Cortex of kidney (tissue), 1 donor: ENCODE data around the gene SLC3A2.

Experiments
- DNase-seq: peaks from one replicate; lab custom pipeline; 2025; lab: John Stamatoyannopoulos, UW

The SLC3A2 gene

DNA sequence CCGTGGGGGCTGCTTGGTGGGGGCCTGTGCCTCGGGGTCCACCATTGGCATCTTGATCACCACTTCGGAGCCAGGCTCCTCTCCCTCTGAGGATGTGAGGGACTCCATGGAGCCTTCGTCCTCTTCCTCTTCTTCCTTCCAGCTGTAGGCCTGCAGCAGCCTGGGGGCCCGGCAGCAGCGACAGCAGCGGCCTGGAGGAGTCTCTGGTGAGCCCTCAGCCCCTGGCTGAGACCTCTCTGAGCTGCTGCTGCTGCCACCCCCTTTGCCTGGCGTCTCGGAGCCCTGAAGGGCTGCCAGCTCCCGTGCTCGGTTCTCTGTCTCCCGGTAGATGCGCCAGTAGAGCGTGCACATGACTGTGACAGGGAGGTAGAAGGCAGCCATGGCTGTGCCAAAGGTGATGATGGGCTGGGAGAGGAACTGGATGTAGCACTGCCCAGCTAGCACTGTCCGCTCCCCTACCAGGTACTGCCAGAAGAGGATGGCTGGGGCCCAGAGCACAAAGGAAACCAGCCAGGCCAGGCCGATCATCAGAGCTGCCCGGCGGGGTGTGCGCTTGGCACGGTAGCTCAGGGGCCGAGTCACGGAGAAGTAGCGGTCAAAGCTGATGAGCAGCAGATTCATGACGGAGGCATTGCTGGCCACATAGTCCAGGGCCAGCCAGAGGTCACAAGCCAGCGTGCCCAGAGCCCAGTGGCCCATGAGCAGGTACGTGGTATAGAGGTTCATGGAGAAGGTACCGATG, 29.6 kb downstream of the SLC3A2 start:
- no peak for DNase-seq

DNA sequence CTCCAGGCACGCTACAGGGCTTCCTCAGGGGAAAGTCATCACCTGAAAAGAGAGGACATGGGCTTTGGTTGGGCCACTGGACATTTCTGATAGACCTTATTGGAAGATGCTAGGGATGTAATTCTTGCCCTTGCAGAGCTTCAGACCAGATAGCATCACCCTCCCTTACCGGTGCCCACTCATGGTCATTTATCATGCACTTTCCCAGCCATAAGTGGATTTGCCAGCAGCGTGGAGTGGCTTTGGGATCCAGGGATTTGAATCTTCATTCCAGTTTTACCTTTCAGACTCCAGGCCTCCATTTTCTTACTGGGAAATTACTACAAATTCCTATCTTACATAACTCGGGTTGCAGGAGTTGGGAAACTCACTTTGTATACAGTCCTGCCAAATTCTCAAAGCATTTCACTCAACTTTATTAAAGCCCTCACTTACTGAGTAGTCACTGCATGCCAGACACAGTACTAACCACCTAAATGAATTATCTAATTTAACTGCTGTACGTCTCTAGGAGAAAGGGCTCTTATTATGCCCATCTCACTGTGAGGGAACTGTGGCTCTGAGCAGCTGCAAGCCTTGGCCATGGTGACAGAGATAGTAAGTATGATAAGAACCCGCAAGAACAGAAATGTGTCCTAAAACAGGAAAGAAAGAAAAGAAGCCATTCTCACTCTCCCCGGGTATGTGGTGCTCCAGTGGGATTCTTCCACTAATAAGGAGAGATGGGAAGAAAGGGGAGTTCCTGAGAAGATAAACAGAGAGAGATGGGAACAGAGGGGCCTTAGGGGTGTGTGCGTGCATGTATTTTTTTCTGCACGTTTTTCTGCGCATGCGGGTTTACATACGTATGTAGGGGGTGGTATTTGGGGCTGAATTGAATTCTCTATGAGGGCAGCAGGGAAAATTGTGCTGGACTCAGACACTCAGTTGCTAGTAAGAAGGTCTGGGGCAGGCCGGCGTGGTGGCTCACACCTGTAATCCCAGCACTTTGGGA, 30.7 kb downstream of the SLC3A2 start:
- no peak for DNase-seq

DNA sequence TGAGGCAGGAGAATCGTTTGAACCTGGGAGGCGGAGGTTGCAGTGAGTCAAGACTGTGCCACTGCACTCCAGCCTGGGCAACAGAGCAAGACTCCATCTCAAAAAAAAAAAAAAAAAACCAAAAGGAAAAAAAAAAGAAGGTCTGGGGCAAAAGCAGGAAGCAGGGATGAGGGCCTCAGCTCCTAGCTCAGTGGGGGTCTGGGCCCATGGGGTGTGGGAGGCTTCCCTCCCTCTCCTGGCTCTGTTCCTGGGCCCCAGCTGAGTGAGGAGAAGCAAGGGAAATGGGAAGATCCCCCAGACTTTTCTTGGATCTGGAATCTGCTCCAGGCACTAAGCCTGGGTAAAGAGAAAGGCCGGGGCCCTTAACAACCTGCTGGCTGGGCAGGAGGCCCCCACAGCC, 31.6 kb downstream of the SLC3A2 start:
- no peak for DNase-seq

GRCh38 chr11:62914416-62914815, 33.7 kb downstream of the SLC3A2 start:
- no peak for DNase-seq

DNA sequence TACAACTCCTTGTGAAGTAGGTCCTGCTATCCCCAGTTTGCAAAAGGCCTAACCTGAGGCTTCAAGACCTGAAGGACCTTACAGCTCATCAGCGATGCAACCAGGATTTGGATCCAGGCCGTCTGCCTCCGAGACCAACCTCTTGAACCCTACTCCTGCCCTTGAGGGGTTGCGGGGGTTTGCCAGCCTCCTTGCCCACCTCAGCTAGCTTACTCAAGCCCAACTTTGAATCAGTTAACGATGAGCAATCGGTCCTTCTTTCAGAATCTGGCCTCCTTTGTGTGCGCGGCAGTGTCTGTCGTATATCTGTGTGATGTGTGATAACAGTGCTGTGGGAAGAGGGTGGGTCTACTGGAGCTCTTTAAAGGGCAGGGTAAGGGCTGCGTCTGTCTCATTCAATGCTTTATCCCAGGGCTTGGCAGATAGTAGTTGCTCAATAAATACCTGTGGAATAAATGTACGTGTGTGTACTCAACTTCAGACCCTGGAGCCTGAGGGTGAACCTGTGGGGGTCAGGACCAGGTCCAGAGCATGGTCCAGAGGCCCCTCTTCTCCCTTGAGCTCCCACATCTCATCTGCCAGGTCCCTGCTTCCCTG, 37.3 kb downstream of the SLC3A2 start:
- DNase-seq, result no peak

- DNase-seq, result no peak
Measured at GRCh38 chr11:62918531-62918930, 37.8 kb downstream of the SLC3A2 start.

DNA sequence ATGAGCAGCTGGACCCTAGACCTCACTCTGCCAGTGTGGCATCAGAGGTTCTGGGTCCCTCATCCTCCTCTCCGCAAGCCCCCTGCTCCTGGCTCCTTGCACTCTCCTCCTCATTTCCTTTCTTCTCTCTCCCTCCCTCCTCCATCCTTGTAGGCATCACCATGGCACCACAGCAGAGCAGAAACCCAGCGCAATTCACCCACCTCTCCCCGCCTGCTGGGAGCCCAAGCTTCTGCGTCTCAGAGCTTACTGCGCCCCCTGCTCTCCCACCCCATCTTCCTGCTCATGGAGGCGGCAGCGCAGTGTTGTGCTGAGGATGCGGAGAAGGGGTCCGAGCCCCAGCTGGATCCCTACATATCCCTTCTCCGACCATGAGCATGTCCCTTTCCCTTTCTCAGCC, 38.8 kb downstream of the SLC3A2 start:
- no peak for DNase-seq

DNA sequence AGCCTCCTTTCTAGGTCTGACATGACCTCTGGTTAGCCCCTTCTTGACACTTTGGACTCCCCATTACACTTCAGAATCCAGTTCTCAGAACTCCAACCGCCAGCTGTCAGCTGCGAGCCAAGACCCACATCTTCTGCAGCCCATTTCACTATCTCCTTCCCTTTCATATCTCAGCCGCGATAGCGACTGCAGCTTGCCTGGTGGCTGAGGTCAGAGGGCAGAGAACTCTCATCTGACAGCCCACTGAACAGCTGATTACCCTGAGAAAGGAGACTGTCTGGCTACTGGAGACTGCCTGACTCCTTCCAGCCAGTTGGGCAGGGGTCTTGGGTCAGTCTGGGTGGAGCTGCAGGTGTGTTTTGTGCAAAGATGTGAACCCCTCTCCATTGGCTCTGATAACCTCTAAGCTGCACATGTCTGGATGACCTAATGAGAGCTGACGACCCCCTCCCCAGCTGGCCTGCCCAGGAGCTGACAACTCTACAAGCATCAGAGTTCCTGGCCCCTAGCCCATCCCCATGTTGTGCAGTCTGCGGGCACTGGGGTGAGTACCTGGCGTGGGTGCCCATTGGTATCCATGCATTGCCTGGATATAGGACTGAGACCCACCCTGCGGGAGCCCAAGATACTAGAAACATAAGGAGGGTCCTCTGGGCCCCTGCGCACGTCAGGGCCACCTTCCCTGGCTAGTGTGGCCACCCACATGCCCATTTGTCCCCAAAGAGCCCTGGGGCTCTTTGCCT, 39.4 kb downstream of the SLC3A2 start:
- no peak for DNase-seq

- no peak for DNase-seq
Measured at GRCh38 chr11:62921201-62921572, 40.5 kb downstream of the SLC3A2 start, which contains the start of gene CHRM1. CHRM1 (minus strand) TSS chr11:62921363; CDS start chr11:62911100, 10,263 bp downstream.

- DNase-seq, result no peak
Measured at GRCh38 chr11:62921573-62922188, 41.0 kb downstream of the SLC3A2 start.

GRCh38 chr11:62922189-62922589, 41.5 kb downstream of the SLC3A2 start:
- no peak for DNase-seq

- no peak for DNase-seq
Measured at GRCh38 chr11:62922653-62923431, 42.1 kb downstream of the SLC3A2 start.

DNA sequence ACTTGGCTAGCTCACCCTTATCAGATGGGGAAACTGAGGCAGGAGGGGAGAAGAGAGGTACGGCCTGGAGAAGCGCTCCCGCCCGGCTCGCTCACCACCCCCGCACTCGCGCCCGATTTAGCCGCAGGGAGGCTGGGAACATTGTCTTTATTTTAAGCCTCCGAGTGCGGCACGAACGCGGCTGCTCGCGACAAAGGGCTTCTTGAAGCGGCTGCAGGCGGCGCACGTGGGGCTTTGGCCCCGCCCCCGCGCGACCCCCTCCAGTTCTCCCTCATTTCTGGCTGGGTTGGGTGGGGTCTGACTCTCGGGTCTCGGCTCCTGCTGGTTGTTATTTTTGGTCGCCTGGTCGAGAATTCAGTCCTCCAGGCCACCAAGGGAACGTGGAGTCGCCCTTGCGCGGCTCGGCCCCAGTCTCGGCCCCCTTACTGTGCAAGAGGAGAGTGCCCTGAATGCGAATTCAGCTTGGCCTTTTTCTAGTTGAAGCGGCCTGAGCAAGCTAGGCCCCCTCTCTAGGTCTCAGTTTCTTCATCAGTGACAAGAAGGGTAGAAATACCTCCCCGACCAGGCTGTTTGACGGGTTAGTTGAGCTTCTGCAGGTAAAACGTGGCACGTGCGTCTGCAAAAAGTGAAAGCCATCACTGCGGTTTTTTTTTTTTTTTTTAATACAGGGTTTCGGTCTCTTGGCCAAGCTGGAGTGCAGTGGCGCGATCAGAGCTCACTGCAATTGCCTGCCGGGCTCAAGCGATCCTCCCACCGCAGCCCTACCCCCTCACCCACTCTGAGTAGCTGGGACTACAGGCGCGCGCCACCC, 43.1 kb downstream of the SLC3A2 start:
- no peak for DNase-seq

DNA sequence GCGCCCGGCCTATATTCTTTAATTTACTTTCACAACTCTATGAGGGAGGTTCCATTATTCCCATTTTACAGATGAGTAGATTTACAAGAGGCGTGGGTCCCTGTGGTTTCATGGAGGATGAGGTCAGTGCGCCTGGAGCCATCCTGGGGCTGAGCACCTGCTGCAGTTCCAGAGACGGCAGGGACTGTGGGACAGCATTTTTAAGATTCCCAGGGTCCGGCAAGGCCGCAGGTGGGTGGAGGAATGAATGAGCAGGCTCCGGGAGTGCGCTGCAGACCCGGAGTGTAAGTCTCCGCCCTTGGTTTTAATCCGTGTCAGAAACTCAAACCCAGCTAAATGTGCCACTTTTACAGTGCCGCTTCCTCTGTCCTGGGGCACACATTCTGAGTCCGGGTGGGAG, 44.6 kb downstream of the SLC3A2 start:
- DNase-seq, result no peak

DNA sequence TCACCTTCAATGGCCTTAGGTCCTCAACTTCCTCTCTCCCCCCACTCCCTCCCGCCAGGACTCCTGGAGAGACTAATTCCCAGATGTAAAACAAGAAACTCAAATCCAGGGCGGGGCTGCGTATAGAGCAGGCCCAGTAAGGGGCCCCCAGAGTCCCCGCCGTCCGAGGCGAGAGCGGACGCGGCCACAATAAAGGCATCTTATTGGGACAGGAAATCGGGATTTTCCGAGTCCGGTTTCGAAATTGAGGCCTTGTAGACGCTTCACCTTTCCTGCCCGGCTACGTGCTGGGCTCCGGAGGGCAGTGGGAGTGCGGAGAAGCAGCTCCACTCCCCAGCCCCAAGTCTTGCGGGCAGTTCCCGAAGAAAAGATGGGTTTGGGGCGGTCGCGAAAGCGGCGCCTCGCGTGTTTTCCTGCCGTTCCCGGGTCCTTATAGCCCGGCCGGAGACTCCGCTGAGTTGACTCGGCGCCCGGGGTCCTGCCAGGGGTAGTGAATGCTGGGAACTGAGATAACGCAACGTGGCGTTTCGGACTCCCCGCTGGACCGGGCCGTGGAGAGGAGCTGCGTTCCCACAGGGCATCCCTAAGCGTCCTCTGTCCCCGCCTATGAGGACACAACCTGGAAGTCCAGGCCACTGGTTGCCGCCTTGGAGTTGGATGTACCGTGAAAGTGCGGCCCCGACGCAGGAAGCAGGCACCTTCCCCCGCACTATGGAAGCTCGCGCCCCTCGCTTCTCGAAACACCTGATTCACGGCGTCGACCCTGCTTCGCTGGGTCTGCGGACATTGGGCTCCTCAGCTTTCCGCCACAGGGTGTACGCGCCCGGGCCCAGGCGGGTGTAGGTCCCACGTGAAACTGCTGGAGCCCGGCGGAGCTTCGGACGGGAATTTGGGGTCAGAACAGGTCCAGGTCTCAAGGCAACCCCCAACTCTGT, 45.3 kb downstream of the SLC3A2 start:
- DNase-seq, result no peak

DNA sequence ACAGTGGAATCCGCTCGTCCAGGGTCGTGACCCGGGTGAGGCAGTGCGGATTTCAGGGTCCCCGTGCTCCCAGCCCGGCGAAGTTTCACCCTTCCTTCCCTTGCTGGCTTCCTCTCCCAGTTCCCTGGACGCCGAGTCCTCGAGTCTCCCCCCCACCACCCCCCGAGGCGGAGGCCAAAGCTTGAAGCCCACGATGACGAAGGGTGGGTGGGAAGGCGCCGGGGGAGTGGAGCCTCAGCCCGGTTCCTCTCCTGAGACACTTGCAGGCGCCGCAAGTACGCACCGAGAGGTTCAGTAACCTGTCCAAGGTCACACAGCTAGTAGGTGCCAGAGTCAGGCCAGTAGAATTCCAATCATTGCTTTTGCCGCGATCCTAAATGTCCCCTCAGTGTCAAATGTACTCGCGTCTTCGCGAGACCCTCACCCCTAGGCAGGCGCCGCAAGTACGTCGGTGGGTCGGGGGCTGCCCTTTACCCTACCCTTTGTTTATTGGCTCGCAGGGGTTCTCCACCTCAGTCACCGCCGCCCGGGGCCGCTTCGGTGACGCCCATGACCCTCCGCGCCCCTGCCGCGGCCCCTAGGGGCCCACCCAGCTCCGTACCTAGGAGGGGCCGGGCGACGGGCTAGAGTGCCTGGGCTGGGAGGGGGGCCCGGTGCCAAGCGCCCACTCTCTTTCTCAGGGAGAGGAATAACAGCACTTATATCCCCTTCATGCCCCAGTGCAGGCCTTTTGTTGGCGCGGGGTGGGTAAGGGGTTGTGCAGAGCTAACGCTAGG, 46.2 kb downstream of the SLC3A2 start:
- no peak for DNase-seq

DNA sequence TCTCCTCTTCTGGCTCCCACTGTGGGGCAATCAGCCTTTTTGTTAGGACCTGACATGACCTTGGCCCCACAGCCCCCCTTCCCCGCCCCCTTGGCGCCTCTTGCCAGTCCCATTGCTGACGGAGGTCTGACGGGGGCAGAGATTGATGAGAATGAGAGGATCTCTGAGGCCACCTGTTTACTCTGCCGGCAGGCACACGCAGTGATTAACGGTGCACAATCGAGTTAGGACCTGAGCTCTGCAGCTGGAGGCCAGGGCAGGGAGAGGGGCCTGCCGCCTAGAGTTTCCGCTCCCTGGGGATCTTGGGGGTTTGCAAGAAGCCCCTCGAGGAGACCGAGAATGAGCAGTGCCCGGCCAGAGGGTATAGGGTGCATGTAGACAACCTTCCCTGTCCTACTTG, 47.3 kb downstream of the SLC3A2 start:
- no peak for DNase-seq

DNA sequence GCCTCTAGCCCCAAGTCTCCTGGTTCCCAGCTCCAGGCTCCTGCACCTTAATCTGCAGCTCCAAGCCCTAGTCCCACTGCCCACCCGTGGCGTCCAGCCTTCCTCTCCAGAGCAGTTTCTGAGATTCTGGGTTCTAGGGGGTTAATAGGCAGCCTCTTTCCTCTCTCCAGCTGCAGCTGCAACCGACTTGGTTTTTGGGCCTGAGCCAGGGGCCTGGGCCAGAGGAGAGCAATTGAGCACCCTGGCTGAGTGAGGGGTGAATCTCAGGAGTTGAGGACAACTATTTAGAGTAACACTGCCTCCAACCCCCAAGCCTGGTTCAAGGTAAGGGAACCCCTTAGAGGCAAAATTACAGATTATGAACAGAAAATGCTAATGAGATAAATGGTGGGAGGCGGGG, 49.5 kb downstream of the SLC3A2 start:
- DNase-seq, result no peak
